Measurements from ENCODE around the gene SFXN3. TPM values are rescaled to one million over a fixed set of nuclear protein-coding genes. Genes with fewer than 3 reads are reported as not detected.

The SFXN3 gene
- total and polyA plus RNA-seq, 2 of the 8 experiments (the other 6 are each of a cell fraction or from before 2014, with no cell fraction given): 2.6 to 2.8 TPM

DNA sequence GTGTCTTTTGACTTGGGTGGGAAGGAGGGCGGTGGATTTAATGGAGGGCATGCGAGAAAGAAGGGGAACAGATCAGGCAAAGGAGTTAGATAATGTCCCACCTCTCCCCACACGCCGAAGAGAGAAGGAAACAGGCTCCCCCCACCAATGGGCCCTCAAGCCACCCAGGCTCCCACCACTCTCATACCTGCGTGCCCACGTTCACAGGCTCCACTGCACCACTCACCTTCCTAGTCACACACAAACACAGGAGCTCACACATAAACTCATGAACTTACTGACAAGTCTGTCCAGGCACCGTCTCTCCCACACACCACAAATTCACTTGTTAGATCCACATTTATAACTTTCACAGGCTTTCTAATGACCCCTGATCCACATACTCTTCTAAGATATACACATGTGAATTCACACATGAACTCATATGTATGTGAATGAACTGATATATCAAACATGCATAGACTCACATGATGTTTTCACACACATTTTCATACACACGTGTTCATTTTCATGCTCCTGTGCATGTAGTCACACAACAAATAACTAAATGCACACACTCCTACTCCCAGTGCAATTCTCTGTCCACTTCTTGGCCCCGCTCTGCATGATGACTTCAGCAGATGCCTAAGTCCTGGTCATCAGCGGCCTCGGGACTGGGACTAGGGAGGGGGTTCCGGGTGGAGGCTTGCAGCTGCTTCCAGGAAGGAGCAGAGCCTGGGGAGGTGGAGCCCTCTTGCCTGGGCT lies 29.9 kb upstream of the SFXN3 start (continued):
- no peak for TF ChIP-seq RBBP5 (IDR thresholded peaks at IDR 0.05; ENCODE audit: borderline replicate concordance, low read depth, low read length)

Data from H1 (cell line).